Stimulated activated CD8-positive, alpha-beta memory T cell treated with anti-CD3 and anti-CD28 coated beads, Interleukin-2, amount 100 ng/mL, for 48 hours (primary cell): Measurements from ENCODE around the gene TM4SF4.

Source experiments
- DNase-seq, 2 donors: peaks; one replicate each; pipeline ENCODE4 v3.0.0-alpha.2; 2020; ENCODE audit warnings: low read depth in 2 of 2

Gene TM4SF4

DNA sequence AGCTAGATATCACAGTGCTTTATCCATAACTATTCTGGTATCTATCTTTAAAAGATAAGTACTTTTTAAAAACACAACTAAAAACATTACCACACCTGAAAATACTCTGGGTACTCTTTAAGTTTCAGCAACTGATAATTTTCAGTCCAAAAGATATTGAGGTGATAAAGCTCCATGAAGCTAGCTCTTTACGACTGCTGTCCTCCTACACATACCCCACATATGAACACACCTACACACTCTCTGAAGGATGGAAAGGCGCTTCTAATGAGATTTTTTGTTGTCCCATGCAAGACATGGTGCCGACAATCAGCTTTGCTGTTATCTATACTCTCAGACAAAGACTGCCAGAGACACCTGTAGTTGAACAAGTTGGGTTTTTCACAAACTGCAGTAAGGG, 19.1 kb upstream of the TM4SF4 start:
- DNase-seq = no peak

DNA sequence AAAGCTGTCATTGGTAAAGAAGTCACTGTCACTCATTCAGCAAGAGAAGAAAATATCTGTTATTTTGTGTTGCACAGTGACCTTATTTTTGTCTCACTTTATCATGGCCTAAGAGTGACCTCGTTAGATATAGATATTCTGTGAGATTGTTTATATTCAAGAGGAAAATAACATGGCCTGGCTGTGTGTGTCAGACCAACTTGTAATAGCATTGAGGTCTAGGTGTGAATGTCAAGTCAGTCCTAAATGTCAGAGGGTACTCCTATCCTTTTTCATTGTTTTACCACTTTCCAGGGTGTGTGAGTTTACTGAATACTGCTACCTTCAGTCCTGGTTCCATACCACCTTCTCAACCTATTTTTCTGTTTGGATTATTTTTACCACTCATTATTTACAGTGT, 18.5 kb upstream of the TM4SF4 start:
- no peak for DNase-seq

DNA sequence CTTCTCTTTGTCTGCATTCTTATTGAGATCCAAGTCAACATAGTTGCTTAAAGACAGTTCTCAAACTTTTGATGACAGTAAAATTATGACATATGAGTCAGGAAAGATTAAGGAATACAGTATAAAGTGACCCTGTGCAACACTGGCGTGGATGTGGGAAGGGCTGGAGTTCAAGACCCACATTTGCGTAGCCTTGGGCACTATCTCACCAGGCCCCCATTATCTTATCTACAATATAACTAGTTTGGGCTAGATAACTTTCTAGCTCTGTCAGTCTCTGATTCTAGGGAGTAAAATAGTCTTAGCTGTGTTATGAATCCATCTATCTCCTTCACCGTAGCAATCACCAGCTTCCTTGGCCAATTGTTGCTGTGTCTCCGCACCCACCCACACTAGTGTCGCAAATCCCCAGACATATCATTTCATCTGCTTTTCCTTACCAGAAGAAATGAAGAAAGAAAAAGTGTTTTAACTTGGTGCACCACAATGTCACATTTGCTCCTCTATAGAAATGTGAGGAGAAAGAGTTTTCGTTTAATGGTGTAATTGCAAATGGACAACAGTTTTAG, 14.9 kb upstream of the TM4SF4 start:
- no peak for DNase-seq

DNA sequence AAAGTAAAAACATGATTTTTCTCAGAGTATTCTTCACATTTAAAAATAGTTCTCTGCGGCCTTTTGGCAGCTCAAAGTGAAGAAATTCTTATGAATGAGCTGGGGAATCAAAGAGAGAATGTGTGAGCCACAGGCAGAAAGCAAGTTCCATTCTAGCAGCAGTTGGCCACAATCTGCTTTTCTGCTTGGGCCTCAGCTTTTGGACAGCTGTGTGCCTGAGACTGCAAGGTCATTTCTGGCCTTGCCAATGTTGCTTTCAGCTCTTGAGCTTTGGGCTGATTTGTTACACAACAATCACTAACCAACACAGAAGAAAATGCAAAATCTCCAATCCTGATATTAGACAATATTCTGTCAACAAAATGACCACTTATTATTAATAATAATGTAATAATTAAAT, 14.4 kb upstream of the TM4SF4 start:
- DNase-seq = no peak

DNA sequence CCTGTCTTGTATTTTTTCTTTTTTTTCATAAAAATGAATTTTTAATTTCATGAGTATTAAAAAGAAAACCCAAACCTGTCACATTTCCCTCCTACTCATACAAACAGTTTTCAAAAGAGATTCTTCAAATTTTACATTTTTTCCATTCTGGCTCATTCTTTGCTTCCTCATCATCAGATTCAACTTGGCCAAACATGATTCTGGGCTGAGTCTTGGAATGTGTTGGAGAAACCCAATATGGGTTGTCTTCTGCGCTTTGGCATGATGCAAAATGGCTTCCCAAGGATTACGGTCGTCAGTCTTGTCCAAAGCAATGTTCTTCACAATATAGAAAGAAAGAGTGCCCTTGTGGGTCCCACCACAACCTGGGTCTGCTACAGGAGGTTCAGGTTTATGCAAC, 12.4 kb upstream of the TM4SF4 start:
- no peak for DNase-seq

DNA sequence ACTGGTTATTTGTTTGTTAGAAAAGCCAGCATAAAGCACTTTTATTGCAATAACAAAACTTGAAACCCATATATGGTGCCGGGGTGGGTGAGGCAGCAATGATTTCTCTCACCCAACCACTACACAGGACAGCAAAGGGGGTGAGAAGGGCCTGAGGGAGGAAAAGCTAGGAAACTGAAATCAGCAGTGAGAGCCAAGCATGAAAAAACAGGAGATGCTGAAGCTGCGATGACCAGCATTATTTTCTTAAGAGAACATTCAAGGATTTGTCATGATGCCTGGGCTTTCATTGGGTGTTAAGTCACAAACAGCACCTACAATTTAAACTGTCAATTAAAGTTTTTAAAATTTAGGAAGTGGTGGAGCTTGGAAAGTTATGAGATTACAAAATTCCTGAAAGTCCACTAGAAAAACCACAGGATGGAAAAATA, 11.9 kb upstream of the TM4SF4 start:
- no peak for DNase-seq

DNA sequence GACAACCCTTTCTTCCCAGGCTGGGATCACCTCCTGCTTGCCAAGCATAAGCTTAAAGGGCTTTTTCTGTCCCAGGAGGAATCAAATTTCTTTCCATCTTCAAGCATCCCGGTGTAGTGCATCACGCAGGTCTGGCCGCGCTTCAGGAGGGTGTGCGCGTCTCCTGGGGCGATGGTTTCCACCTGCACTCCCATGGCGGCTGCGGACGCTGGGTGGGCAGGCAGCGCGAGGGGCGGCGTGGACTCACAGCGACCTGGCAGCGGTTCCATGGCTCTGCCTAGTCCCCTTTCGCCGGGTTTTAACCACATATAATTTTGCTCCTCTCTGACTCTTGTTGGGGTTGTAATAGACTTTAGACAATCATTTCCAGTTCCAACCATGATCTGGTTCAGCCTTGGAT, 10.6 kb upstream of the TM4SF4 start:
- no peak for DNase-seq

DNA sequence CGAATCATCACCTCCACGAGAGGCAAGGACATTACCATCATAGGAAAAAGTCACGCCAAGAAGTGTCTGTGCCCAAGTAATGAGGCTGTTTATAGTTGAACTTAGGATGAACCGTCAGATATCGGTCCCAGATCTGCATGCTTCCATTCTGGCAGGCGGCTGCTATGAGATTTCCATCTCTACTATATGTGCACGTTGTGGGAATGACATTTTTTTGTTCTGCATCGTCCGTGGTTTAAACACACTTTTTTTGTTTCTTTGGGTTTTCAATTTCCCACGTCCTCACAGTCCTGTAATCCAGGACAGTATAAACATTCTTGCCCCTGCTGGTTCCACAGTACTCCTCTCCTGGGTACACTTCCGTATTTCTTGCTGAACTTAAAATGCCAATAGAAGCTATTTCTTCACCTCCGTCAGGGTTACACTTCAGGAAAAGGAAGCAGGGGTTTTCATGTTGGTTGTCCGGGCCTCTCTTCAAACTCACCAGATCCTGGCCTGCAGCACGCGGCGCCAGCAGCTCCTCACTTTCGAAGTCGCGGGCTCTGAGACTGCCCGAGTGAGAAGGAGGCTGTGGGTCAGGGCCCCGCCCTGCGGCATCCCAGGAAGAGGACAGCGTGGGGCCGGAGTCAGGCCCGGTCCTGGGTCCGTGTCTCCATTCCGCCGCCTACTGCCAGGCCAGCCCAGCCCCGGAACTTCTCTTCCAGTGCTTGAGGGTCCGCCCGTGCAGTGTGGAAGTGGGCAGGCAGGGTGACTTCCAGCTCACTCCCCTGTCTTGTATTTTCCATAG, 9.8 kb upstream of the TM4SF4 start:
- no peak for DNase-seq

DNA sequence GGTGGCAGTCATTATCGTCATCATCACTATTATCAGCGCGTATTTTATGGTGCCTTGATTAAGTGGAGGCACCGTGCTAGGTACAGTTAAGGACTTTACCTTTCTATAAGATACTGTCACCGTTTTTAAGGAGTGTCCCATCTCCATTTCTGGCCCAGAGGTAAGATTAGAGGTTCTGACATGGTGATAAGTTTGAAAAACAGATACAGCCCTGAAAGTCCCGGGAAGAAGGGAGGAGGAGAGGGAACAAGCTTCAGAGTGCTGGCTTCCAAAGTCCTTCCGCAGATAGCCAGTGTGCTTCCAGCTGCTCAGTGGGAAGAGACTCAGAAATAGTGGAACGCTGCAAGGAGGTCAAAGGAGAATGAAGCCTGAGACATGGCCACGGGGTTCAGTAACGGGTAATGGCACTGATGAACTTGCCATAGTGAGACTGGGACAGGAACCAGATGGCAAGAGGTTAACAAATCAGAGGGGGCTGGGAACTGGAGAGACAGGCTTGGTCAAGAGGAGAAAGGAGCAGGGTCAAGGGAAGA, 9.1 kb upstream of the TM4SF4 start:
- DNase-seq = no peak

DNA sequence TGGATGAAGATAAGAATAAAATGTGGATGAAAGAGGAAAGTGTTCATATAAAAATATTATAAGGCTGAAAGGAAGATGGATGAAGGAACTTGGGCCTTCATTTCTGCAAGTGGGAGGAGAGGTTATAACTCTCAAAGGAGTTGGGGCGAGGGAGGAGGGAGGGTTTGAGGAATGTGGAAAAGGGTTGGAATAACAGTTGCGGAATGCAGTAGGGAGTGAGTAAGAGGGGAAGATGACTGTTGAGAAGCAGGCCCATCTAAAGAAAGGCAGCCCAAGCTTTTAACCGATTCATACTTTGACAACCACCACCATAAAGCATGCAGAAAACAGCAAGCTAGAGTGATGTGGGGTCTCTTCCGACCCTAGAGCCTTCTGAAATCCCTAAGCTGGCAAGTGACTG, 8.3 kb upstream of the TM4SF4 start:
- DNase-seq = no peak

DNA sequence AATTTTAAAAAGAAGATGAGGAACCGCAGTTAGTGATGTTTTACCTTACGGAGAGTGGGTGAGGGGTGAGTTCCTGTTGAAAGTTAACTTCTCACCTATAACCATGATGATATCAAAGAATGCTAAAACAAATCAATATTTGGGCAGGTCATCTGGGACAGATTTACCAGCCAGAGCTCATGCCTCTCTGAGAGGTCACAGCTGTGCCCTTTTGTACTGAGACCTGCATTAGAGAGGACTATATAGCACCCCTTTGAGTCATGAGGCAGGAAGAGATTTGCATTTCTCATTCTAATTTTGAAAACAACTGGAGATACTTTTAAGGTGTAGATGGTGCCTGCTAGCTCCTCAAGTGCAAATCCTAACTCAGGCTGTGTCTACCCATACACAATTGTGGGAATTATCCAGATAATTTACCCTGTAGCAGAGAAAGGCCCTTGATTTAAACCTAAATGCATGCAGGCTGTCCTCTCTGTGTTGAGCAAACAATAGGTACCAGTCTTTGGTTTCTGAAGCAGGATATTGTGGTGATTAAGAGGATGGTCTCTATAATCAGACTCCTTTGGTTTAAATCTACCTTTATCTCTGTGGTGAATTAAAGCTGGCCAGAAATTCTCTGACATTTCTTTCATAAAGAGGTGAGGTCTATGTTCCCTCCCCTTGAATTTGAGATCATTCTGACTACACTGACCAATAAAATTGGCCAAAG, 5.8 kb upstream of the TM4SF4 start:
- DNase-seq = no peak

DNA sequence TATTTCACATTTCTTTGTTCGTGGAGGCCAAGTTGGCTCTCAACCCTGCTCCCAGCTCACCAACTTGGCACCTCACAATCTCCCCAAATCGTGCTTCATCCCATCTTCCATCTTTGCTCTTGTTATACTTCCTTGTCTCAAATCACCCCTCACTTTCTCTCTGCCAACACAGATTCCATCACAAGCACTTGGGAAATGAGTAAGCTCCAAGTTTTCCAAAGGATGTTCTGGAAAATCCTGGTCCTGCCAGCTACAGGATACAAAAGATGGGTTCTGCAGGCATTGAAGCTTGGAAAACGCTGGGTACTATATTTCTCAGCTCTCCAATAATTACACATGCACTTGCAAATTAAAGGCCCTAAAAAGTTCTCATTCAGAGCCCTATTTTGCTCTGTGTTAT, 4.1 kb upstream of the TM4SF4 start:
- DNase-seq = no peak

DNA sequence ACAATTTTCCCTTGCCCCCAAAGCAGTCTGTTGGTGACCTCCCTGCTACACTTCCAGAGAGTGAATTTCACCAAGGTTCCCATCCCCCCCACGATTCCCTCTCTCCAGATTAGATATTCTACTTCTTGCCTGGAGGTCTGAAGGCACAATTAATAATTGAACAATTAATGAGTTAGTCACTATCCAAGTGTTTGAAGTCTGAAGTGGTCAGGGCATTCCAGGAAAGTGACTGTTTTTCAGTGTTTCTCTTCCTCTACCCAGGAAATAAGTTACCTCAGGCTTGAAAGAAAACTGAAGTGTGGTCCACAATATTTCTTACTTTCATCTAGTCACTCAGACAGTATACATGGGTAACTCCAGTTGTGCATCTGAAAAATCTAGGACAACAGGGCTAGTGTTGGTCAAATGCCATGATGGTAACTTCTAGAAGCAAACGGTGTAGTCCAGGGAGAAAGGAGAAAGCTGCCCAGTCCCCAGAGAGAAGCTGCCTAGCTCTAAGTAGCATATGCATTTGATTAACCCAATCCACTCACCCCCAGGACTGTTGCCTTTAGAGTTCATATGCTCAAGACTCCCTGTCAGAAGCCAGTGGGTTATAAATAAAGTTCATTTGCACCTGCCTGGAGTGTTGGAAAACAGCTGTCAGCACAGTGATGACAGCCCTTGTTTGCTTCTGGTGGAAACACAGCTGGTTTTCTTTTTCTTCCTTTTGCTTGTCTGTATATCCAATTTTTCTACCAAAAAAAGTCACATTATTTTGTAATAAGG, 2.3 kb upstream of the TM4SF4 start:
- DNase-seq = no peak

DNA sequence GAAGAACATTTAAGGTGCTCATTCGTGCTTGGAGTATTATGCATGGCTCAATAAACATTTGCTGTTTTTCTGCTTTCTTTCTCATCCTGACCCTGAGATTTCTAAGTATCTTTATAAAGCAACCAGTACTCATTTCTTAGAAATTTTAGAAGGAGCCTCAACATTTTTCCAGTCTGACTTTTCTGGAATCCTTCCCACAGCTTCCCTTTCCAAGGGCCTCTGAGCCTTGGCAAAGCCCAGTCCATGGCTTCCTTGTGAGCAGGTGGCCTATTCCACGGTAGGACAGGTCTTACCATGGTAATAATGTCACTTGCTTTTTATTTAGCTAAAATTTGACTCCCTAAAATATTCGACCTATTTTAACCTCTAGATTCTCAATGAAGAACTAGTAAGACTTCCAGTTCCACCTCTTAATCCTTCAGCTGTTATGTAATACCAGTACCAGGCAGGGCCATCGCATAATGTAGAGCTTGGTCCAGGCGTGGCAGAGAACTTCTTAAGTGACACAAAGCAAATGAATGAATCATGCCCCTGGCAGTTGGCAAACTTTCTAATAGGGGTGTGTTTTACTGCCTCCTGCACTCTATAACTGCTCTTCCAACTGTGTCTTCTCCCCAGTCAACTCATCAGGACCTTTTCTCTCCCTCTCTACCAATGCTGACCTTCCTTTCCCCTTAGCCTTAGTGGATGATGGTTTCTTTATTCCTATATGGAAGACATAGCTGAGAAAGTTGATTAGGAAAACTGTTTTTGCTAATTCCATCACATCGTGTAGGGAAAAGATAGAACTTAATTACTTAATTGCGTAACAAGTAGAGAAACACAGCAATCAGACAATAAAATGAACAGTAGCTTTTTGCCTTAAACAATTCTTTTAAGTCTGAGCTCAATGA, 894 bp upstream of the TM4SF4 start:
- DNase-seq = no peak

DNA sequence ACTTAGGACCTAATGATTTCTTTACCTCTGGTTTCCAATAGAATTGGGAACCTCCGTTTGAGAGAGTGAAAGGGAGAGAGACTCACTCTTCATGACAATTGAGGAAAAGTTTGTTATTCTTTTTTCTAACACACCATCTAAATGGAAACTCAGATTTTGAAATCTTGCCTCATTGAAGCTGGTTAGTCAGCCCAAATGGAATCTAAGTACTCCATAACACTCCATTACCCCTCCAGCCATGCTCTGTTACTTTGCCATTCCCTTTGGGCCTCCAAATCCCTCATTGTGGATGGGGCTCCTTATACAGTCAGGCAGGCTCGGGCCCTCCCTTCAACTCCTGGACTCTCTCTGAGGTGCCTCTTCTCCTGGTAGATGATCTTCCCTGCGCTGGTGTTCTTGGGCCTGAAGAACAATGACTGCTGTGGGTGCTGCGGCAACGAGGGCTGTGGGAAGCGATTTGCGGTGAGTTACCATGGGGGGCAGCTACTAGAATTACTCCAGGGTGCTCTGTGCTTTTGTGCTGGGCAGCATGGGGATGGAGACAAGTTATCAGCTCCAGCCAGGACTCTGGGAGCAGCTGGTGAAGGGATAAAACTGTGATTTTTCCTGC, 1.1 kb downstream of the TM4SF4 start:
- no peak for DNase-seq

DNA sequence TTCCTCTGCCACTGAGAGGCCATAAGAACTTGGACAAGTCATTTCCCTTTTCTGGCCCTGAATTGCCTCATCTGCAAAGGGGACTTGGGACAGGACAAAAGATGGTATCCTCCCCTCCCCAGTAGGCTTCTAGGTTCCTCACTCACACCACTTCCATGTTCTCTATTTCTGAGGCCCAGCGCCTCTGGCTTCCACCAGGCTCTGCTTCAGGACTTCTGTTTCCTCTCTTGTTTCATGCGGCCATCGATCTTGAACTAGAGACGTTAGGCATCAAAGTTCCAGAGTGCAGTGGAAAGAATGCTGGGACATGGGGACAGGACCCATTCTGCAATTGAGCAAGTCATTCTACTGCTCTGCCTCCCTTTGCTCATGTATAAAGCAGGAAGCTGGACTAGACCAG, 1.7 kb downstream of the TM4SF4 start:
- DNase-seq = no peak

DNA sequence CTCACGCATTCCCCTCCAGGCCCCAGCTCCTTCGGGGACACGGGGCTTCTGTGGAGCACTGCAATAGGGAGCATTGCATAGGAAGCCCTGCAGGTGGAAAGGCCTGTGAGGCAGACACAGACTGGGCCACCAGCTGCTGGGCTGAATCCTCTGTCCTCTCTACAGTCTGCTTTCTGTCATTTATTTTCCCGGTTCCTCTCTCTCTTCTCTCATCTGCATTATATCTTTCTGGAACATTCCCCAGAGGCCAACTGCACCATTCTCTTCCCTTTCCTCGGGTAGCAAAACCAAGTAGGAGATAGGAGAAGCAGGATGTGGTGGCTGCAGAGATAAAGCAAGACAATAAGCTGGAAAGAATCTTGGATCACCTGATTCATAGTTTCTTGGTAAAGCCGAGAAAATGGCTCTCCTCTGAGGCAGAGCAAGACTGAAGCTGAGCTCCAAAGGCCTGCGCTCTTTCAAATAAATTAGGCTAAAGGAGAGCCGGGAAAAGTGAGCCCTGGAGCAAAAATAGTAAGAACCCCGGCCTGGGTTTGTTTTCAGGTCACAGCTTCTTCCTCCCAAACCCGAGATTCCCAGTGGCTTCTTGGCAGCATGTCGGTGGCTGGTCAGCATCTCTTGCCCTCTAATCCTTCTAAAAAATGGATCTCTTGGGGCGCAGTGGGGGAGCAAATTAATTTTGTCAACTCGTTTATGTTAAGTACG, 5.3 kb downstream of the TM4SF4 start:
- DNase-seq = no peak

DNA sequence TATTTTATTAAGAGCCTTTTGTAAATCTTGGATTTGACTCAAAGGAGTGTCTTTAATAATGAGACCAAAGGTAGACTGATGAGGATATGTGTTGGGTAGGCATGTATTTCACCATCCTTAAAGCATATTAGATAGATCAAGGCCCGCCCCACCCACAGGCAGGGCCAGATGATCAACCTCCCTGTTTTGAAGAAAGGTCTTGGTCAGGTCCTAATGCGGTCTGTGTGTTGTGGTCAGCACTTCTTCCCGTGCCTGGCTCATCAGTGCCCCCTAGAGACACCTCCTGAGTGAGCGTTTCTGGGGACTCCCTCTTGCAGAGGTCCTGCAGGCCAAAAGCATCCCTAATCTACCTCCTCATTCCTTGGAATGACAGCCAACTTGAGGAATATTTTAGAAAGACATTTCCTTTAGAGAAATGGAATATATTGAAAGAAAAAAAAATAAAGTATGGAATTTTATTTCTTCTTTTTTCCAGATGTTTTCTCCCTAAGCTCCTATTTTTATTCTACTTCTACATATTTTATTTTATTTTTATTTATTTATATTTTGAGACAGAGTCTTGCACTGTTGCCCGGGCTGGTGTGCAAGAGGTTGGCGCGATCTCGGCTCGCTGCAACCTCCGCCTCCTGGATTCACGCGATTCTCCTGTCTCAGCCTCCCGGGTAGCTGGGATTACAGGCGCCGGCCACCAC, 6.0 kb downstream of the TM4SF4 start:
- peak; percentile 31 to 41 for DNase-seq

DNA sequence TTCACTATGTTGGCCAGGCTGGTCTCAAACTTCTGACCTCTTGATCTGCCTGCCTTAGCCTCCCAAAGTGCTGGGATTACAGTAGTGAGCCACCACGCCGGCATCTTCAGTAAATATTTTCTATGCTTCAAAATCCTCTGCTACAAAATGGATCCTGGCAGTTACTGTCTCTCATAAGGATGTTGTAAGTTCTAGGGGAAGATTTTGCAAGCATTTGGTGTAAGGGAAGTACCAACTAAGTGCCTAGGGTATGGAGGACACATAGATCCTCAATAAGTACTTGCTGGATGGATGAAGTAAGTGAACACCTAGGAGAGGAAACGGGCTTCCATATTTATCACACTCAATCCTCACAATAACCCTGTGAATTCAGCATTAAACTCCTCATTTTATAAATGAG, 6.6 kb downstream of the TM4SF4 start:
- no peak for DNase-seq
